ENCODE results near the gene CCL20. TPM values are rescaled to one million over a fixed set of nuclear protein-coding genes. Genes with fewer than 3 reads are reported as not detected.
A peak's percentile ranks its signal among the peaks of the same experiment; 100 is the strongest.

The CCL20 gene
- total and polyA plus RNA-seq, 2 of the 13 experiments (the other 11 are each of a cell fraction or from before 2014, with no cell fraction given) = 223 to 903 TPM

DNA sequence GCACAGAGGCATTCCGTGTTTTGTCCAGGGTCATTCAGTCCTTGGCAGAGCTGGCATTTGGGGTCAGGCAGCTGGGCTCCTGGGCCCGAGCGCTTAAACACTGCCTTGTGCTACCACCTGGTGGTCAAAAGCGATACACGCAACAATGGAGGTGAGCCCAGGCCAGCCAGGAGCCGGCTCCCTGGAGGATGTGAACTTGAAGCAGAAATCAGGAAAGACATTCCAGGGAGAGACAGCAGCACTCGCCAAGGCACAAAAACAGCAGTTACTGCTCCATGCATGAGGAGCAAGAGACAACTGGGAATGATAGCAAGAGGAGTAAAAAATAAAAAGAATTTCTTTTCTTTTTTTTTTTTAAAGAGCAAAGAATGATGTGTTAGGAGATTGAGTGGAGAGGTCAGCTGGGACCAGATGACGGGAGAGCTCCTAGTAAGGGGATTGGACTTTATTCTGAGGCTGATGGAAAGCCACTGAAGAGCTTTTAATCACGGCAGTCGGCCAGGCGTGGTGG, 47.2 kb upstream of the CCL20 start (continued):
- TF ChIP-seq, protein P1, sequence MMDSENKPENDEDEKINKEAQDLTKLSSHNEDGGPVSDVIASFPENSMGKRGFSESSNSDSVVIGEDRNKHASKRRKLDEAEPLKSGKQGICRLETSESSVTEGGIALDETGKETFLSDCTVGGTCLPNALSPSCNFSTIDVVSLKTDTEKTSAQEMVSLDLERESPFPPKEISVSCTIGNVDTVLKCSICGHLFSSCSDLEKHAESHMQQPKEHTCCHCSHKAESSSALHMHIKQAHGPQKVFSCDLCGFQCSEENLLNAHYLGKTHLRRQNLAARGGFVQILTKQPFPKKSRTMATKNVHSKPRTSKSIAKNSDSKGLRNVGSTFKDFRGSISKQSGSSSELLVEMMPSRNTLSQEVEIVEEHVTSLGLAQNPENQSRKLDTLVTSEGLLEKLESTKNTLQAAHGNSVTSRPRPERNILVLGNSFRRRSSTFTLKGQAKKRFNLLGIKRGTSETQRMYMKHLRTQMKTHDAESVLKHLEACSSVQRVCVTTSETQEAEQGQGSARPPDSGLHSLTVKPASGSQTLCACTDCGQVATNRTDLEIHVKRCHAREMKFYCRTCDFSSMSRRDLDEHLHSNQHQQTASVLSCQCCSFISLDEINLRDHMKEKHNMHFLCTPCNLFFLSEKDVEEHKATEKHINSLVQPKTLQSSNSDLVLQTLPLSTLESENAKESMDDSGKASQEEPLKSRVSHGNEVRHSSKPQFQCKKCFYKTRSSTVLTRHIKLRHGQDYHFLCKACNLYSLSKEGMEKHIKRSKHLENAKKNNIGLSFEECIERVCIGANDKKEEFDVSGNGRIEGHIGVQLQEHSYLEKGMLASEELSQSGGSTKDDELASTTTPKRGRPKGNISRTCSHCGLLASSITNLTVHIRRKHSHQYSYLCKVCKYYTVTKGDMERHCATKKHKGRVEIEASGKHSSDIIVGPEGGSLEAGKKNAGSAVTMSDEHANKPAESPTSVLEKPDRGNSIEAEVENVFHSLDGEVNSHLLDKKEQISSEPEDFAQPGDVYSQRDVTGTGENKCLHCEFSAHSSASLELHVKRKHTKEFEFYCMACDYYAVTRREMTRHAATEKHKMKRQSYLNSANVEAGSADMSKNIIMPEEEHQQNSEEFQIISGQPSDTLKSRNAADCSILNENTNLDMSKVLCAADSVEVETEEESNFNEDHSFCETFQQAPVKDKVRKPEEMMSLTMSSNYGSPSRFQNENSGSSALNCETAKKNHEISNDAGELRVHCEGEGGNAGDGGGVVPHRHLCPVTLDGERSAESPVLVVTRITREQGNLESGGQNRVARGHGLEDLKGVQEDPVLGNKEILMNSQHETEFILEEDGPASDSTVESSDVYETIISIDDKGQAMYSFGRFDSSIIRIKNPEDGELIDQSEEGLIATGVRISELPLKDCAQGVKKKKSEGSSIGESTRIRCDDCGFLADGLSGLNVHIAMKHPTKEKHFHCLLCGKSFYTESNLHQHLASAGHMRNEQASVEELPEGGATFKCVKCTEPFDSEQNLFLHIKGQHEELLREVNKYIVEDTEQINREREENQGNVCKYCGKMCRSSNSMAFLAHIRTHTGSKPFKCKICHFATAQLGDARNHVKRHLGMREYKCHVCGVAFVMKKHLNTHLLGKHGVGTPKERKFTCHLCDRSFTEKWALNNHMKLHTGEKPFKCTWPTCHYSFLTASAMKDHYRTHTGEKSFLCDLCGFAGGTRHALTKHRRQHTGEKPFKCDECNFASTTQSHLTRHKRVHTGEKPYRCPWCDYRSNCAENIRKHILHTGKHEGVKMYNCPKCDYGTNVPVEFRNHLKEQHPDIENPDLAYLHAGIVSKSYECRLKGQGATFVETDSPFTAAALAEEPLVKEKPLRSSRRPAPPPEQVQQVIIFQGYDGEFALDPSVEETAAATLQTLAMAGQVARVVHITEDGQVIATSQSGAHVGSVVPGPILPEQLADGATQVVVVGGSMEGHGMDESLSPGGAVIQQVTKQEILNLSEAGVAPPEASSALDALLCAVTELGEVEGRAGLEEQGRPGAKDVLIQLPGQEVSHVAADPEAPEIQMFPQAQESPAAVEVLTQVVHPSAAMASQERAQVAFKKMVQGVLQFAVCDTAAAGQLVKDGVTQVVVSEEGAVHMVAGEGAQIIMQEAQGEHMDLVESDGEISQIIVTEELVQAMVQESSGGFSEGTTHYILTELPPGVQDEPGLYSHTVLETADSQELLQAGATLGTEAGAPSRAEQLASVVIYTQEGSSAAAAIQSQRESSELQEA (CRISPR knock-in tag; IDR thresholded peaks at IDR 0.05; ENCODE audit: not compliant biosample characterization) = no peak
- TF ChIP-seq TBX3 (IDR thresholded peaks at IDR 0.05; ENCODE audit: borderline replicate concordance) (no peak), SRSF4 (IDR thresholded peaks at IDR 0.05; ENCODE audit: low read depth, low read length, poor library complexity, severe bottlenecking) (no peak), DRAP1 (CRISPR knock-in tag; IDR thresholded peaks at IDR 0.05) (0 out of 2 replicates have a peak, but pooled peaks have one; percentile 42), GMEB1 (CRISPR knock-in tag; IDR thresholded peaks at IDR 0.05; ENCODE audit: borderline replicate concordance) (no peak), HNF4A (CRISPR knock-in tag; IDR thresholded peaks at IDR 0.05) (0 out of 2 replicates have a peak, but pooled peaks have one; percentile 10), MAFF (IDR thresholded peaks at IDR 0.05; ENCODE audit: low read depth, low read length) (no peak), TFE3 (CRISPR knock-in tag; IDR thresholded peaks at IDR 0.05) (0 out of 2 replicates have a peak, but pooled peaks have one; percentile 43), RBFOX2 (IDR thresholded peaks at IDR 0.05; ENCODE audit: low read depth, low read length) (no peak)
- TF ChIP-seq, protein P2, sequence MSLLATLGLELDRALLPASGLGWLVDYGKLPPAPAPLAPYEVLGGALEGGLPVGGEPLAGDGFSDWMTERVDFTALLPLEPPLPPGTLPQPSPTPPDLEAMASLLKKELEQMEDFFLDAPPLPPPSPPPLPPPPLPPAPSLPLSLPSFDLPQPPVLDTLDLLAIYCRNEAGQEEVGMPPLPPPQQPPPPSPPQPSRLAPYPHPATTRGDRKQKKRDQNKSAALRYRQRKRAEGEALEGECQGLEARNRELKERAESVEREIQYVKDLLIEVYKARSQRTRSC (CRISPR knock-in tag; IDR thresholded peaks at IDR 0.05; ENCODE audit: low read depth) = no peak
- TF ChIP-seq, protein P3, sequence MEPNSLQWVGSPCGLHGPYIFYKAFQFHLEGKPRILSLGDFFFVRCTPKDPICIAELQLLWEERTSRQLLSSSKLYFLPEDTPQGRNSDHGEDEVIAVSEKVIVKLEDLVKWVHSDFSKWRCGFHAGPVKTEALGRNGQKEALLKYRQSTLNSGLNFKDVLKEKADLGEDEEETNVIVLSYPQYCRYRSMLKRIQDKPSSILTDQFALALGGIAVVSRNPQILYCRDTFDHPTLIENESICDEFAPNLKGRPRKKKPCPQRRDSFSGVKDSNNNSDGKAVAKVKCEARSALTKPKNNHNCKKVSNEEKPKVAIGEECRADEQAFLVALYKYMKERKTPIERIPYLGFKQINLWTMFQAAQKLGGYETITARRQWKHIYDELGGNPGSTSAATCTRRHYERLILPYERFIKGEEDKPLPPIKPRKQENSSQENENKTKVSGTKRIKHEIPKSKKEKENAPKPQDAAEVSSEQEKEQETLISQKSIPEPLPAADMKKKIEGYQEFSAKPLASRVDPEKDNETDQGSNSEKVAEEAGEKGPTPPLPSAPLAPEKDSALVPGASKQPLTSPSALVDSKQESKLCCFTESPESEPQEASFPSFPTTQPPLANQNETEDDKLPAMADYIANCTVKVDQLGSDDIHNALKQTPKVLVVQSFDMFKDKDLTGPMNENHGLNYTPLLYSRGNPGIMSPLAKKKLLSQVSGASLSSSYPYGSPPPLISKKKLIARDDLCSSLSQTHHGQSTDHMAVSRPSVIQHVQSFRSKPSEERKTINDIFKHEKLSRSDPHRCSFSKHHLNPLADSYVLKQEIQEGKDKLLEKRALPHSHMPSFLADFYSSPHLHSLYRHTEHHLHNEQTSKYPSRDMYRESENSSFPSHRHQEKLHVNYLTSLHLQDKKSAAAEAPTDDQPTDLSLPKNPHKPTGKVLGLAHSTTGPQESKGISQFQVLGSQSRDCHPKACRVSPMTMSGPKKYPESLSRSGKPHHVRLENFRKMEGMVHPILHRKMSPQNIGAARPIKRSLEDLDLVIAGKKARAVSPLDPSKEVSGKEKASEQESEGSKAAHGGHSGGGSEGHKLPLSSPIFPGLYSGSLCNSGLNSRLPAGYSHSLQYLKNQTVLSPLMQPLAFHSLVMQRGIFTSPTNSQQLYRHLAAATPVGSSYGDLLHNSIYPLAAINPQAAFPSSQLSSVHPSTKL (CRISPR knock-in tag; IDR thresholded peaks at IDR 0.05) = peak; percentile 82
